ENCODE data around the gene CRTAC1. TPM values are rescaled to one million over a fixed set of nuclear protein-coding genes. Genes with fewer than 3 reads are reported as not detected.

The CRTAC1 gene
- total RNA-seq, 2 donors from 2014 or later: not detected

DNA sequence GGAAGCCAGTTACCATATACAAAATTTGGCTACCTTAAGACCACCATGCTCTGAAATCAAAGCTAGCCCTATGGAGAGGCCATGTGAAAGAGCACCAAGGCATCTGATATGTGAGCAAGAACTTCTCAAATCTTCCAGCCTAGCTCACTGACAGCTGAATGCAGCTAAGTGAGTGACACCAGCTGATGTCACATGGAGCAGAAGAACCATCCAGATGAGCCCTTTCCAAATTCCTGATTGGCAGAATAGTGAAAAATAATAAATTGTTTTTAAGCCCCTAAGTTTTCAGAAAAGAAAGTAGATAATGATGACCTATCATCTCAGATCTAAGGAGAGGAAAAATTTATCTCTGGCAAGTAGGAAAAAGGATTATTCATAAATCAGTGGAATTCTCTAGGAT, 85.6 kb downstream of the CRTAC1 start:
- Mint-ChIP-seq H3K36me3 (peaks cover 8 to 10% of the 10 kb centered on the region in 2 donors), H3K27ac (no peak overlapping the region), H3K9me3 (peaks cover 7 to 26% of the 10 kb centered on the region in 2 donors)
- DNase-seq (ENCODE audit: low spot score in 2 of 2) (no peak), ATAC-seq (no peak)

DNA sequence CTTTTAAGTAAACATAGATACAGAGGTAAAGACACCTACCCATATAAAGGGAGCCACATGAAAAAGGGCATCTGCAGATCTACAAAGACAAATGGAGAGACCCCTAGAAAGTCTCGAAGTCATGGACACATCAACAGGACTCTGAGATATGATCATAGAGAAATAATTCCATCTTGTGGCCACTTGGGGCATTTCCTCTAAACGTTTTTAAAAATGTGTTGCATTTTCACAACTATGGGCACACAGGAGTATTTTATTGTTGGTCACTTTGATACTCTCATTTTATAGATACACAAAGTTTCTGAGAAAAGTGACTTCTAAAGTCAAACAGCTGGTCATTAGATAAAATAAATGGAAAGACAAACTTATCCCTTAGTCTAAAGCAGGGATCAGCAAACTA, 87.1 kb downstream of the CRTAC1 start:
- Mint-ChIP-seq H3K36me3 (peaks cover 3% of the 10 kb centered on the region in 2 donors), H3K9me3 (peaks cover 2 to 17% of the 10 kb centered on the region in 2 donors), H3K27ac (no peak overlapping the region)
- ATAC-seq: no peak
- DNase-seq (ENCODE audit: low spot score in 2 of 2): no peak

DNA sequence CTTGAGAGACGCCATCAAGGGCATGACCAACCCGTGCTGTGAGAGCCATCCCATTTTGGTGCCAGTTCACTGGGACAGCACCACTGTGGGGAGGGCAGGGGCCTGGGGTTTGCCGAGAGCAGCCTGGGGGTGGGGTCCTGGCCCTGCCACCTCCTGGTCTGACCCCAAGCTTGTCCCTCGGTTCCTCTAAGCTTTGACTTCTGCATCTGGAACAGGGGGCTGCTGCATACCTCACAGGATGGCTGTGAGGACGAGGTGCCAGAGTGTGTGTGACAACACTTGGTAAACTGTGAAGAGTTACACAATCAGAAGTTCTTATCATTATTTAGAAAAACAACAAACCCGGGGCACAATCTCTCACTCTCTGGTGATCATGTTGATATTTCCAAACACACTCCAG, 89.9 kb downstream of the CRTAC1 start:
- DNase-seq (ENCODE audit: low spot score in 2 of 2): no peak
- ATAC-seq: no peak
- Mint-ChIP-seq H3K9me3 (peaks cover 0 to 7% of the 10 kb centered on the region in 2 donors), H3K27ac (no peak overlapping the region), H3K36me3 (no peaks in the 10 kb centered on the region)

DNA sequence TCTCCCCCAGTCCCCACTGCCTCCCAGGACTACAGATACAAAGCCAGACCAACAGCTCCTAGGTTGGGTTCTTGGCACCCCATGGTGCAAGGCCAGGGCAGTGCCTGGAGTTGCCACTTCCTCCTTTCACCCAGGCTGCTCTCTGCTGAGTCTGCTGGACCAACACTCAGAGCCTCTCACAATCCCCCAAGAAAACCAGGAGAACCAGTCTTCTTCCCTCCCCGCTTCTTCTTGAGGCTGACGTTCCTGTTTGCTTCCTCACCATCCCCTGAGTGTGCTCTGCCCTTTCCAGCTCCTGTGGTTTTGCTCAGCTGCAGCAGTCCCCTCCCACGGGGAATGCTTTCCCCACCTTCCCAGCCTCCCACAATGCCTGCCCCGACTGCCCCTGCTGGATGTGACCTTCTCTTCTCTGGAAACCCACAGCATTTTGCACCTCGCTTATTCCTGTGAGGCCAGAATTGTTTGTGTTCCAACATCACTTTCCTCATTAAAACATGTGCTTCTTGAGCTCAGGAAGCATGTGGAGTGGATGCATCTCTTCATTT, 90.9 kb downstream of the CRTAC1 start:
- ATAC-seq (no peak), DNase-seq (ENCODE audit: low spot score in 2 of 2) (no peak)
- Mint-ChIP-seq H3K27ac (no peak overlapping the region), H3K9me3 (no peaks in the 10 kb centered on the region), H3K36me3 (no peaks in the 10 kb centered on the region)

DNA sequence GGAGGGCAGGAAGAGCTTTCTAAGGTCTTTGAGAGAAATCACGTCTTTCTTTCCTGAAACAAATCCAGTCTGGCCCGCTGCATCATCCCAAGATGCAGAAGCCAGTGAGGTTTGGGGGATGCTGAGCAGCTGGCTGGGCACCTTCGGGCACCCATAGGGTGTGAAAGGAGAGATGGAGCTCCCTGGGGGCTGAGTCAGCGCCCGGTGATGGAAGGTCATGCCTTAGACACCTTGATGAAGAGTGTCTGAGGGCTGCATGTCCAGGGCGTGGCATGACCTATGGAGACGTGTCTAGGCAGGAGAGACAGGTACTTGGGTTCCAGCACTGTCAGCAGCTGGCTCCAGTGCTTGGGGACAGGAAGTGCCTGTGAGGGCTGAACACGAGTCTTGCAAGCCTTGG, 92.5 kb downstream of the CRTAC1 start:
- ATAC-seq: no peak
- no peak overlapping the region for H3K27ac Mint-ChIP-seq
- no peaks in the 10 kb centered on the region for H3K9me3 Mint-ChIP-seq
- H3K36me3 Mint-ChIP-seq: no peaks in the 10 kb centered on the region
- no peak for DNase-seq (ENCODE audit: low spot score in 2 of 2)

GRCh38 chr10:97937054-97937453, 93.4 kb downstream of the CRTAC1 start:
- DNase-seq (ENCODE audit: low spot score in 2 of 2) (no peak), ATAC-seq (no peak)
- Mint-ChIP-seq H3K9me3 (no peaks in the 10 kb centered on the region), H3K27ac (no peak overlapping the region), H3K36me3 (no peaks in the 10 kb centered on the region)

GRCh38 chr10:97936126-97936525, 94.3 kb downstream of the CRTAC1 start:
- Mint-ChIP-seq H3K36me3 (no peaks in the 10 kb centered on the region), H3K27ac (no peak overlapping the region), H3K9me3 (no peaks in the 10 kb centered on the region)
- ATAC-seq (no peak), DNase-seq (ENCODE audit: low spot score in 2 of 2) (no peak)

DNA sequence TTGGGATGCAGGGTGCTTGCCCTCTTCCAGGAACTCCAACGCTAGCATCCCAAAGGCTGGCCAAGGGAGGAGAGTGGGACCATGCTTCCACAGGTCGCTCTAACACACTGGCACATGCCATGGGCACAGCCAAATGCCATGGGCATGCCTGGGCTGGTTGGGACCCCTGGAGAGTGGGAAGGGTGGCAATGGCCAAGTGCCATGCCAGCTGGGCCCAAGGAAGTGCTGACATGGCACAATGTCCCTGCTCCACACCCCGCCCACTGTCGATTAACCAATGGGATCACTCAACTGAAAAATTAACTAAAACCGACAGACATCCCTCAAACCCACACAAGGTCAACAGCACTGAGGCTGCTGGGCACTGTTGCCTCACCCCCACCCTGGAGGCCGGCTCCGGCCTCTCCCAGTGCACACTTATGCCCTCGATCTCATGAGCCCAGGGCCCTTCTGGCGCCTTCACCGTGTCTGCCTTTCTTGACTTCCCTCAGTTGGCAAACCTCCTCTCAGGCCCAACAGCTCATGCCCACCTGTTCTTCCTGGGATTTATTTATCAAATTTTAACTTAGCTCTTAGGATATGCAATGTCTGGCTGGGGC, 97.4 kb downstream of the CRTAC1 start:
- DNase-seq (ENCODE audit: low spot score in 2 of 2) (no peak), ATAC-seq (no peak)
- no peaks in the 10 kb centered on the region for H3K9me3 Mint-ChIP-seq
- H3K27ac Mint-ChIP-seq: no peak overlapping the region
- H3K36me3 Mint-ChIP-seq: no peaks in the 10 kb centered on the region

DNA sequence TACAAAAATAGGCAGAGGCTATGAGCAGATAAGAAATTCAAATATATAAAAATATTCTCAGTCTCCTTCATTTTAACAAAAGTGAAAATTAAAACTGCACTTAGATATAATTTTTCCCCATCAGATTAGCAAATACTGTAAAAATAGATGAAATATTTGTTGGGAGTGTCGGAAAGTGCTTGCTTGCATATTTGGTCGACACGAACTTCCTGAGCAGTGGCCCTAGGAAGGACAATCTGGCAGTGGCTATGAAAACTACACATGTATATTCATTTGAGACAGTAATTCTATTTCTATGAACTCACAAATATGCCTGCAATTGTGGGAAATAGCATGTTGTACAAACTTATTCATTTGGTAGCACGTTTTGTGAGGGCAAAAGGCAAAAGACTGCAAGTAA, 99.4 kb downstream of the CRTAC1 start:
- no peak overlapping the region for H3K27ac Mint-ChIP-seq
- ATAC-seq (no peak), DNase-seq (ENCODE audit: low spot score in 2 of 2) (no peak)
- H3K9me3 Mint-ChIP-seq: no peaks in the 10 kb centered on the region
- no peaks in the 10 kb centered on the region for H3K36me3 Mint-ChIP-seq

GRCh38 chr10:97928897-97929296, 101.5 kb downstream of the CRTAC1 start:
- DNase-seq (ENCODE audit: low spot score in 2 of 2) (no peak), ATAC-seq (no peak)
- Mint-ChIP-seq H3K9me3 (peaks cover 0 to 4% of the 10 kb centered on the region in 2 donors), H3K27ac (no peak overlapping the region), H3K36me3 (peaks cover 0 to 6% of the 10 kb centered on the region in 2 donors)

DNA sequence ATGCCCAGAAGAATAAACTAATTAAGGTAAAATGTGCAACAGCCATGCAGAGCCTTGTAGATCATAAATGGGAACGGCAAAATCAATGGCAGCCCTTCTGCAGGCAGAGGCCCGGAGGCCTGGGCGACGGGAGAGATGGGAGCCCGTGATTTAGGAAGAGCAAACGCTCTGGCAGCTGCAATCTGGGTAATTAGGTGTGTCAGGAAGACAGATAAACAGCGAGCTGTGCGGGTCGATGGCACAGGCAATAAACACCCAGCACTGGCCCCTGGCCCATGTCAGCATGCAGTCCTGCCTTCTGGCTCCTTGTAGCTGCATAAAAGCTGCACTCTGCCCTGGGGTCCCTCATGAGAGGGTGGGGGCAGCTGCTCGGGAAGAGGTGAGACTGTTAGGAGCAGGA, 102.8 kb downstream of the CRTAC1 start:
- DNase-seq (ENCODE audit: low spot score in 2 of 2): no peak
- H3K9me3 Mint-ChIP-seq: peaks cover 0 to 4% of the 10 kb centered on the region in 2 donors
- H3K27ac Mint-ChIP-seq: no peak overlapping the region
- H3K36me3 Mint-ChIP-seq: peaks cover 0 to 6% of the 10 kb centered on the region in 2 donors
- no peak for ATAC-seq

DNA sequence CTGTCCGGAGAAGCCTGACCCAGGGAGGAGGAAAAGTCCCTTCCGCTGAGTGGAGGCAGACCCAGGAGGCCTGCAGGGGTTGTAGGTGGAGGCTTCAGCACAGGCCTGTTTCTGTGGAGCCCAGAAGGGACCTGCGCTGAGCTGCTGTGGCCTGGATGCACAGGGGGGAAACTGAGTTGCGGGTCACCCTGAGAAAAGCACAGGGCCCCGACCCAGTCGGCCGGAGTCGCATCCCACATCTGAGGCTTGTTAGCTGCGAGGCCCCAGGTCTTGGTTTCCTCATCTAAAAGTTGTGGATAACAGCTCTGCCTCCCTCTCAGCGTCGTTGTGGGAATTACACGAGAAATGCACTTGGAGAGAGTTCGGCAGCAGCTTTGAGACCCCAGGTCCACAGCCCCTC, 104.4 kb downstream of the CRTAC1 start:
- no peak for DNase-seq (ENCODE audit: low spot score in 2 of 2)
- peaks cover 0 to 4% of the 10 kb centered on the region in 2 donors for H3K9me3 Mint-ChIP-seq
- ATAC-seq: no peak
- no peak overlapping the region for H3K27ac Mint-ChIP-seq
- H3K36me3 Mint-ChIP-seq: peaks cover 0 to 6% of the 10 kb centered on the region in 2 donors

DNA sequence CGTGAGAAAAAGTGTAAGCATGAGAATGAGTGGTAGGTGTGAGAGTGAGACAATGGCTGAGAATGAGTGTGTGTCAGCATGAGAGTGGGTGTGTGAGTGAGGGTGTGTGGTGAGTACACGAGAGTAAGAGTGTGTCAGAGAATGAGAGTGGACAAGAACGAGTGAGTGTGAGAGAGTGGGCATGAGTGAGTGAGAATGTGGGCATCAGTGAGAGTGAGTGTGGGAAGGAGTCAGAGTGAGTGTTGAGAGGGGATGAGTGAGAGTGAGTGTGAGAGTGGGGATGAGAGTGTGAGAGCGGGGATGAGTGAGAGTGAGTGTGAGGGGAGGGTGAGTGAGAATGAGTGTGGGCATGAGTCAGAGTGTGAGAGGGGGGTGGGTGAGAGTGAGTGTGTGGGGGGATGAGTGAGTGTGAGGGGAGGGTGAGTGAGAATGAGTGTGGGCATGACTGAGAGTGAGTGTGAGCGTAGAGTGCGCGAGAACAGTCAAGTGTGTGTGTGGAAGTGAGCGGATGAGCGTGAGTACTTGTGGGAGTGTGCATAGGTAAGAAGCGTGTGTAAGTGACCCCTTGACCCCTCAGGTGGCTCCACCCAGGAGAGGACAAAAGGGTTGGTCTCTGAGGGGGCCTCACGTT, 105.0 kb downstream of the CRTAC1 start:
- Mint-ChIP-seq H3K9me3 (peaks cover 0 to 4% of the 10 kb centered on the region in 2 donors), H3K36me3 (peaks cover 0 to 6% of the 10 kb centered on the region in 2 donors), H3K27ac (no peak overlapping the region)
- ATAC-seq (peak in 1 of 2 donors; percentile 14), DNase-seq (ENCODE audit: low spot score in 2 of 2) (no peak)

DNA sequence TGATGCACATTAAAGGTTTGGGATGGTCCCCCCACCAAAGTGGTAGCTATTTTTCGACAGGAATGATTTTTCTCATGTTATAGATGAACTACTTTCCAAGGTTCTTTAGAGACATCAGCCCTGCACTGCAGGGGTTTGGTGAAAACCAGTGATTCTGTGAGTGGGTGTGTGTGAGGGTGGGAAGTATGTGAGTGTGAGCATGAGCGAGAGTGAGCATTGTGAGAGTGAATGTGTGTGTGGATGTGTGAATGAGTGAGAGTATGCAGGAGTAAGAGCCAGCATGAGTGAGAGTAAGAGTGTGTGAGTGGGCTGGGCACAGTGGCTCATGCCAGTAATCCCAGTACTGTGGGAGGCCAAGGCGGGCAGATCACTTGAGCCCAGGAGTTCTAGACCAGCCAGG, 105.7 kb downstream of the CRTAC1 start:
- Mint-ChIP-seq H3K9me3 (peaks cover 0 to 4% of the 10 kb centered on the region in 2 donors), H3K27ac (no peak overlapping the region), H3K36me3 (peaks cover 0 to 6% of the 10 kb centered on the region in 2 donors)
- DNase-seq (ENCODE audit: low spot score in 2 of 2) (no peak), ATAC-seq (no peak)

DNA sequence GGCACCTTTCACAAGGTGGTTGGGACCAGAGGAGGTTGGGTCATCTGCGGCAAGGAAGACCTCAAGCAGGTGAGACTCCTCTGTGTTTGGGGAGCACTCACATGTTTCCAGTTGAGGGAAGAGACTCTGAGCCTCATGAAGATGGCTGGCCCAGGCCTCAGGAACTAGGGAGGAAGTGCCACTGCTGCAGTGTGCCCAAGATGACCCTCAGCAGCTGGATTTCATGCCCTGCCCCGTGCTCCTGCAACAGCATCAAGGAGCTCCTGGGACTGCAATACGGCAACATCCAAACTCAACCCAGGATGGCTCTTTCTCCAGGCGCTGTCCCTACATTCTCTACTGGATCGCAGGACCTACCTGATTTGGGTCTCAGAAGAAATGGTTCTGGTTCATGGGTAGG, 106.9 kb downstream of the CRTAC1 start:
- H3K36me3 Mint-ChIP-seq: peaks cover 0 to 6% of the 10 kb centered on the region in 2 donors
- no peak for DNase-seq (ENCODE audit: low spot score in 2 of 2)
- H3K27ac Mint-ChIP-seq: no peak overlapping the region
- H3K9me3 Mint-ChIP-seq: peaks cover 0 to 4% of the 10 kb centered on the region in 2 donors
- no peak for ATAC-seq

DNA sequence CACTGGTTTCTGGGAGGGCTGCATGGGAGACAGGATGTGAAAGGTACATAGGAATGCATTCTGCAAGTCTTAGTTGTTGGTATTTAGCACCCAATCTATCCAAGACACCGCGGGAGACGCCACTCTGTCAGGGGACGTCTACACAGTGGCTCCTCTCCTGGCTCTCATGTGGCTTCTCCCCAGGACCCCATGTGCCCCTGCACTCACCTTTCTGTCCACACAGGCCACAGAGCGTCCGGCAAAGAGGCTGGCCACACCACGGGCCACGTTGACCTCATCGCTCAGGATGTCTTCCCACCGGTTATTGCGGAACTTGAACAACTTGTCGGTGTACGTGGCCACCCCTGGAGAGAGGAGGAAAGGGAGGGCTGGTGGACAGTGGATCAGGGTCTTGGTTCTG, 107.4 kb downstream of the CRTAC1 start:
- ATAC-seq: no peak
- peaks cover 0 to 6% of the 10 kb centered on the region in 2 donors for H3K36me3 Mint-ChIP-seq
- H3K9me3 Mint-ChIP-seq: peaks cover 0 to 4% of the 10 kb centered on the region in 2 donors
- DNase-seq (ENCODE audit: low spot score in 2 of 2): no peak
- no peak overlapping the region for H3K27ac Mint-ChIP-seq

GRCh38 chr10:97922022-97922758, 108.2 kb downstream of the CRTAC1 start:
- H3K36me3 Mint-ChIP-seq: peaks cover 0 to 6% of the 10 kb centered on the region in 2 donors
- peak overlapping the region in 1 of 2 donors; percentile 9 for H3K27ac Mint-ChIP-seq
- no peak for ATAC-seq
- no peak for DNase-seq (ENCODE audit: low spot score in 2 of 2)
- peaks cover 0 to 4% of the 10 kb centered on the region in 2 donors for H3K9me3 Mint-ChIP-seq

Data from activated naive CD4-positive, alpha-beta T cell treated with anti-CD3 and anti-CD28 coated beads, Interleukin-2, amount 50 U/mL, for 72 hours (primary cell).